Mesenteric fat pad (tissue), 1 donor: ENCODE results near the gene RPL21. TPM values are rescaled to one million over a fixed set of nuclear protein-coding genes. Genes with fewer than 3 reads are reported as not detected.
"Not testable (repeated sequence)": the region's sequence is repeated elsewhere in the genome, so short reads cannot be mapped to it uniquely, and the experiment has no call there.

Experiments
- DNase-seq: peaks from one replicate; pipeline ENCODE4 v3.0.0-alpha.2; 2020; ENCODE audit warnings: low spot score
- total RNA-seq: library from RNA; stranded (reverse); fragmentation: NEBNext Ultra II Directional; extraction: Animal tissue kit (Norgen Biotek cat#: 25700); gene quantifications from one replicate; pipeline ENCODE4 v1.2.1, GENCODE V29; 2021
- donor health status: DM: yes; HTN: yes; CAD: no.

Gene RPL21
- total RNA-seq, 1 donor from 2014 or later: 719 TPM

DNA sequence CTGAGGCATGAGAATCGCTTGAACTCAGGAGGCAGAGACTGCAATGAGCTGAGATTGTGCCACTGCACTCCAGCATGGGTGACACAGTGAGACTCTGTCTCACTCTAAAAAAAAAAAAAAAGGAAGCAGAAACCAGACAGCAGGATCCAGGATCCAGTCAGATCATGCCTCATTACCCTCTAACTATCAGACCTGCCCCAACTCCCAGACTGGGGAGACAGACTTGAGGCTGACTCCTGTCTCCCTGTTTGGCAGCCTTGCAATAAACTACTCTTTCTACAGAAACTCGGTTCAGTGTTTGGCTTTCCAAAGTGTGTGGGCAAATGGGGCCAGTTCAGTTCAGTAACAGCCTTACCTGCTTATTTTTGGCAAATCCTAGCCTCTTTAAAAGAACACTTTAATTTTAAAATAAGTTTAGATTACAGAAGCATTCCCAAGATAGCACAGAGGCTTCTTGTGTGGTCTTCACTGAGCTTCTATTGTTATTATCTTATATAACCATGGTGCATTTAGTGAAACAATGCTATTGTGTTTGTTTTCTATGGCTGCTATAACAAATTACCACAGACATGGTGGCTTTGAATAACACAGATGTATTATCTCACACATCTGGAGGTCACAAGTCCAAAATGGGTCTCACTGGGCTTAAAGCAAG, 37.8 kb downstream of the RPL21 start:
- DNase-seq: no peak

DNA sequence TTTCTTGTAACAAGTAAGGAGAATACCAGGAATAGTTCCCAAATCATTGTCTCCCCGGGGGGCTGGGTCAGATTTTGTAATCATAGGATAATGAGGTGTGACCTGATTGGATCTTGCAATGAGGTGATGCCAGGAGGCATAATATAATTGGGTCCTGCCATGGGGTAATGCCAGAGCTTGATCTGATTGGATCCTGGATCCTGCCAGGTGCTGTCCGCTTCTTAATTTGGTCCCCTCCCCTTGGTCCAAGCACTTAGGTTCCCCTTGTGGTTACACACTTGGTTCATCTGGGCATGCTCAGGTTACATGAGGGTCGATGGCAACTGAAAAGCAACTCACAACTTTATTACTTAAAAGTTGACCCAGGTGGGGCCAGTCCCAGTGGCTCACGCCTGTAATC, 39.4 kb downstream of the RPL21 start:
- no peak for DNase-seq

DNA sequence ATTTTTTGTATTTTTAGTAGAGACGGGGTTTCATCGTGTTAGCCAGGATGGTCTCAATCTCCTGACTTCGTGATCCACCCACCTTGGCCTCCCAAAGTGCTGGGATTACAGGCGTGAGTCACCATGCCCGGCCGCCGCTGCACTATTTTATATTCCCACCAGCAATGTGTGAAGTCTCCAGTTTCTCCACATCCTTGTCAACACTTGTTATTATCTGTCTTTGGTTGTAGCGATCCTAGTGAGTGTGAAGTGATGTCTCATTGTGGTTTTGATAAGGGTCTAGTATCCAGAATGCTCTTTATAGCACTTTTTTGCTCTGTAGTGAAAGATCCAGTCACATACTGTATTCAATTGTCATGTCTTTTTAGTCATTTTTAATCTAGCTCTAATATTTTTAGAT, 40.6 kb downstream of the RPL21 start:
- DNase-seq: not testable (repeated sequence)

DNA sequence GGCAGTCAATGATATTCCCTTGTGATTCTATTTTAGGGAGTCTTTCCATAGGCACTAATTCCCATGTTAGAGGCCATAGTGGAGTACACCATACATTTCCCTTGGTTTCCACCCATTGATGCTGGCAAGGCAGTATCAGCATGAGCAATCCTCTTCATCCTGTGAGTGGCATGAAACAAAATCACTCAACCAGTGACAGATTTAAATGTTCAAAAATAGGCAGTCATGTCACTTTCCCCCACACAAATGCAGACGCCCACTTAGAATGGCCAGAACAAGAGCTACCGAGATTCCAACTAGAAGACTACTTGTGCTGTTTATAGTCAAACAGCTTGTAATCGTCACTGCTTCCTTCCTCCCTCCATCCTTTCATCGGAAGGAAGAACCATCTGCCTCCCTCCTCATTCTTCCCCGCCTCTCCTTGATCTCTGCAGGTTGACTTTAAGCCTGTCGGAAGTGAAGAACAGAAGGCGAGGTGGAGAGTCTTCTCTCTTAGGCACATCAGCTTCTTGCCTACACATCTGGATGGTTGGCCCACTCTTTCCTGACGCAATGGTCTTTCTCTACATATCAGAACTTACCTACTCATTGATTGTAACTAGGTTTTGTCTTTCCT, 41.8 kb downstream of the RPL21 start:
- DNase-seq: no peak

DNA sequence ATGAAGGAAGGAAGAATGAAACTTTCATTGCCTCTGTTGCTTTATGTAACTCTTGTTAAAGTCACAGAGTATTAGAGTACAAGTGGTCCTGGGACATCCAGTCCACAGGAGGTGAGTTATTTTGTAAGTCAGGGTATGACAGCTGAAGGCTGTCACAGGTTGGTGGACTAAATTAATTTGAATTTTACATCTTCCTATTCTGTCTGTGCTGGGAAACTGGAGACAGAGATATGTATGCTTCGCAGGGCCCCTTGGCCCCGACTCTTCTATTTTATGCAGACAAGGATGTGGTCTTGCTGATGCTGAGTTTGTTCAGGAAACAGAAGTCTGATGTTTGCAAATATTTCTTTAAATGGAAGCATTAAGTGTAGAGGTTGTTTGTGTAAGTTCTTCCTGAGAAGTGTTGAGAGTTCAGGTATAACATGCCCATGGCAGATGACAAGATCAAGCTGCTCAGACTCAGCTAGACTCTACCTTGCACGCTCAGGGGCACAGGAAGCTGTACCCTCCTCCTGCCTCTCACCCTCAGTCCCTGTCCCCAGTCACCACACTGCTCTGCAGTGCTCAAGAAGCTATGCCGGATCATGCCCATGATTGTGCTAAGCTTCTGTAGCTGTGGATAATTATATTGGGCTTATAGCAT, 42.6 kb downstream of the RPL21 start:
- no peak for DNase-seq

DNA sequence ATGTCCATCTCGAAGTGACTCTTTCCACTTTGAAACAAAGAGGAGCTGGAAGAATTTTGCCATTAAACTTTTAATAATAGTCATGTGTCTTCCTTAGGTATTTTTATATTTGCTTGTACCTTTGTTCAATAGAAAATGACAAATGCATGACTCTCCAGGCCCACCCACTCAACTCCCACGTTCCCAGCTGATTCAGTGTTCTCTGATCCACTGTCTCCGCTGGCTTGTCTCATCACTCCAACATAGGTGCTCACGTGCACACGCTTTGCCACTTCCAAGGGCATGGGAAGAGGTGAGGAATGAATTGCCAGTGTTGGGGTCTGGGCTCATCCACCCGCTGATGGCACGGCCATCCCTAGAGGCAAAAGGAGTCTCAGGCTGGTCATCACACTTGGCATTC, 43.7 kb downstream of the RPL21 start:
- DNase-seq: no peak

DNA sequence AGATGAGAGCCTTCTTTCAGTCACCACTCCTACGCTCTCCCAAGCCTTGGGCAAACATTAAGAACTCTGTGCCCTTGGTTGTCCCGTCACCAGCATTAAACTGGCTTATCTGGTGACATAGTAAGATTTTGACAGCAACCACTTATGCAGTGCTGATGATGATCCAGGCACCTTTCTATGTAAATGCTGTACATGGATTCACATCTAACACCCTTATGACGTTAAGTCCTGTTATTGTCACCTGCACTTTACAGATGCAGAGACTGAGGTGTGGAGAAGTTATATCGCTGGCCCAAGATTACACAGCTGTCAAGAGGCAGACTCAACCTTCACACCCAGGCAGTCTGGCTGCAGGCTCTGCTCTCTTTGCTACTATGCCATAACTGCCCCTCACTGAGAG, 44.3 kb downstream of the RPL21 start:
- no peak for DNase-seq

DNA sequence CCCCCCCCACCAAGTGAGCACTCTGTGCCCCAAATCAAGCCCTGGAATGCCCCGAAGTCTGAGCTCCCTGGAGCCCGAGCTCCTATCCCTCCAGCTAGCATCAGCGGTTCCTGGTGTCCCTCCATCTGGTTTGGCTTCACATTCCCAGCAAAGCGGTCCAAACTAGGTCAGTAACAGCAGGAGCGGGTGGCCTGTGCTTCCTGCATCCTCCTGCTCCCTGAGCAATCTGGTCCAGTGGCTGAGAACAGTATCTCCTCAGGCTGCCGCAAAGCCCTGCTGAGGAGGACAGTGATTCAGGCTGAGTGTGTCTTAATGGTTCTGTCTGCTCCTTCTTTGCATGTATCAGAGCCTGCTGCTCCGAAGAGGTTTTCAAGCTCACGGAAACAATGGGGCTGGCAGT, 45.1 kb downstream of the RPL21 start:
- no peak for DNase-seq

DNA sequence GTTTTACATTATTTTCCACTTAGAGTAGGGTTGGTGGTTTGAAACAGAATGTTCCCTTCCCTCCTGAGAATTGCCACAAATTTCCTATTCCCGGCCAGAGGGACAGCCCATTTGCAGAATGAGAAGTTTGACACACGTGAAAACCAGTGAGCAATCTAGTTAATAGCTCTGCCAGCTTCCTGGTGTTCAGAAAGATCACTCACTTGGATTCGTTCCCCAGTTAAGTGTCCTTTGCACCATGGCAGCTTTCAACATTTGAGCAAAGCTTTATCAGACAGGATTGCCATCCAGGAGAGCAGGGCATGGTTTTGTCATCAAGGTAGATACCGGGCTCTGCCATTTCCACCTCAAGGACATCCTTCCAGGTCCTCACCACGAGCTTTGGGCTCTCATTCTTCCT, 47.5 kb downstream of the RPL21 start:
- DNase-seq: no peak

DNA sequence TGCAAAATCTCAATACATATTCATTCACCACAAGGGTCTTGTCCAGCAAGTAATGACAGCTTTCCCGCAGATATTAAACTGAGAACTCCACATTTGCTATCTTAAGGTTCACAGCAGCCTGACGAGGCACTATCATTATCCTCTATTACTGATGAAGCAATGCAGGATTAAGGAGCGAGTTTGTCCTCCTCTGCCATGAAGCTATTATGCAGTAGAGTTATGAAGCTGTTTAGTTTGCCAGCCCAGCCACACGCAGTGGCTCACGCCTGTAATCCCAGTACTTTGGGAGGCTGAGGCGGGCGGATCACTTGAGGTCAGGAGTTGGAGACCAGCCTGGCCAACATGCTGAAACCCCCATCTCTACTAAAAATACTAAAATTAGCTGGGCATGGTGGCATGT, 49.0 kb downstream of the RPL21 start:
- DNase-seq: not testable (repeated sequence)

DNA sequence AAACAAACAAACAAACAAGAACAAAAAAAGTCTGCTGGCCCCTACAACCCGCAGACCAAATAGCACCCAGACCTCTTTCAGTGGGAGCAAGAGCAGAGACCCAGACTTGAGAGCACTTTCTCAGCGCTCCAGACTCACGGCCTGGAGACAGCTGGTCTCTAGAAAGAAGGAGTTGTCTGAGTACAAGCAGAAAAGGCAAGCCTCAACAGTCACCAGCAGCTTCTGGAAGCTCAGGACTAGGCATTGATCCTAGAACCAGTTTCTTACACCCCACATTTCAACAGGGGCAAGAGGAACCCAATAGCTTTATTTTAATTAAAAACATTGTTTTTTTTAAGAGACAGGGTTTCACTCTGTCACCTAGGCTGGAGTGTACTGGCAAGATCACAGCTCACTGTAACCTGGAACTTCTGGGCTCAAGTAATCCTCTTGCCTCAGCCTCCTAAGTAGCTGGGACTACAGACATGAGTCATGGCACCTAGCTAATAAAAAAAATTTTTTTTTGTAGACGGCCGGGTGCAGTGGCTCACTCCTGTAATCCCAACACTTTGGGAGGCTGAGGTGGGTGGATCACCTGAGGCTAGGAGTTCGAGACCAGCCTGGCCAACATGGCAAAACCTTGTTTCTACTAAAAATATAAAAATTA, 49.7 kb downstream of the RPL21 start:
- DNase-seq: no peak

DNA sequence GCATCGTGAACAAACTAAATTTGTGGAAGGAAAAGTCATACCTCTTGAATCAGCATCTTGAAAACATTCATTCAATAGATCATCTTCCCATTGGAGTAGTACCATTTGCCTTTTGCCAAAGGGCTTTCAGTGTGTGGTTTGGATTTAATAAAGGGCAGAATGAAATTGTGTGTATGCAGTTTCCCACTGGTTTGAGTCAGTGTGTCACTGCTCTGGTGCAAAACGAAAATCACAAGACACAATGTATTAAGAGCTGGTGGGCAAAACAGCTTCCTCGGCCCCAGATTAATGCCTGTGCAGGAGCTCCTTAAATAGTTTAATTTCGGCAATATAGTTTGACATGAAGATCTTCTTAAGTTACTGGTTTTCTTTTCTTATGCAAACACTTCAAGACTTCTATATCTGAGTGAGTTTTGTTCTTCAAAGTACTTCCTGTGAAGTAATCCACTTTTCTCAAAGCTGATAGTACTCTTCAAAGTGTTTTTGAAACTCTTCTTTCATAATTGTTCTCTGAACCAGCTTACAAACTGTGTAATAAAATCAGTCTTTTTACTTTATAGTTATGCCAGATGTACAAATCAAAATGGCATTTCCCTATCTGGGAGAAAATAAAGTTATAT, 51.4 kb downstream of the RPL21 start:
- DNase-seq: no peak

DNA sequence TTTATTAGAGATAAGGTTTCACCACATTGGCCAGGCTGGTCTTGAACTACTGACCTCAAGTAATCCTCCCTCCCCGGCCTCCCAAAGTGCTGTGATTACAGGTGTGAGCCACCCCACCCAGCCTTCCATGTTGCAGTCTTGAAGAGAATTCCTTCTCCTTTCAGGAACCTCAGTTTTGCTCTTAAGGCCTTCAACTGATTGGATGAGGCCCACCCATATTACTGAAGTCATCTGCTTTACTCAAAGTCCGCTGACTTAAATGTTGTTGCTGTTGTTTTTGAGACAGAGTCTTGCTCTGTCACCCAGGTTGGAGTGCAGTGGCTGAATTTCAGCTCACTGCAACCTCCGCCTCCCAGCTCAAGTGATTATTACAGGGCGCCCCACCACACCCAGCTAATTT, 52.7 kb downstream of the RPL21 start:
- DNase-seq: no peak

DNA sequence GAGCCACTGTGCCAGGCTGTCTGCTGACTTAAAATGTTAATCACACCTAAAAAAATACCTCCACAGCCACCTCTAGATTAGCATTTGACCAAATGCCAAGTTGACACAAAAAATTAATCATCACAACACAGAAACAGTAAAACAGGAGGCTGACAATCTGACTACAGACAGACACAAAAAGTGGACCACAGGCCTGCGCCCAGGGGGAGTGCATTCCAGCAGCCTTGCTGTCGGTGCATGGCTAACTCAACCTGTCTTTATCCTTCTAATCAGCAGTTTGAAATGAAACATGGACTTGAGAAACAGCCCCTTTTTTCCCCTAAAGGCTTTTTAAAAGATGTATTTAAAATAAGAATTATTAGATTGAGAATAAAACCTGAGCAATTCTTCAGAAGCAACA, 53.3 kb downstream of the RPL21 start:
- DNase-seq: no peak

Other genes with a start within 250 kb of the RPL21 start
- gene USP12, start 79.7 kb upstream of the RPL21 start, total RNA-seq: 25.2 TPM
- 24.7 TPM for gene RASL11A, start 19.3 kb downstream of the RPL21 start, total RNA-seq
- gene GTF3A, start 173.1 kb downstream of the RPL21 start, total RNA-seq: 115 TPM
- 55.1 TPM for gene MTIF3, start 199.0 kb downstream of the RPL21 start, total RNA-seq